Measurements from ENCODE around the gene THBS1.

THBS1 gene

DNA sequence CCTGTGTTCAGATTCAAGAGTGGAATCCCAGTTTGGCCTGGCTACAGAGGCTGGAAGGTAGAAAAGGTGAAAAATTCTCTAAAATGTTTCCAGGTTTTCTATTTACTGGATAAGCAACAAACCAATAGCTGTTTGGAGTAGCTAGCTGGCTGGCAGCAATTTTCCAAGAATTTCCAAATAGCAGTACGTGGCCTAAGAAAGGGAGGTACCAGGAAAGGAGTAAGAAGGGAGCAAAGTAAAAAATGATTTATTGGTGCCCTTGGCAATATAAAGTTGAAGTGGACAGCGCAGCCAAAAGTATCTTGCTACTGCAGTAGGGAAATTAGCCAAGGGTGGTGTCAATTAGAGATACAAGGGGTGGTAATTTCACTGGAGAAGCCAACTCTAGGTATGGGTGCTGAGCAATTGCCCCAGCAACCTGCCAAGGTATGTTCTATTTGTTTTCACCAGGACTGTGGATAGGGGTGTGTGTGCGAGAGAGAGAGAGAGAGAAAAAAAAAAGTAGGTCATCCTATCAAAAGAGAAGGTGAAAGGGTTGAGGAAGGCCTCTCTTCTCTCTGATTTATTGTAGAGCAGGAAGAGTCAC is 40.8 kb upstream of the THBS1 start:
- no peak overlapping the region for H3K4me3 ChIP-seq (replicated peaks; ENCODE audit: low read depth, low read length)
- no peaks in the 10 kb centered on the region for H3K27me3 ChIP-seq (replicated peaks; ENCODE audit: control insufficient read depth, insufficient read depth, low read length)
- H3K36me3 ChIP-seq (ENCODE audit: control insufficient read depth, insufficient read depth, low read length), result no peaks in the 10 kb centered on the region
- no peak for DNase-seq (ENCODE audit: extremely low read depth, insufficient read length)
- TF ChIP-seq, protein P1, sequence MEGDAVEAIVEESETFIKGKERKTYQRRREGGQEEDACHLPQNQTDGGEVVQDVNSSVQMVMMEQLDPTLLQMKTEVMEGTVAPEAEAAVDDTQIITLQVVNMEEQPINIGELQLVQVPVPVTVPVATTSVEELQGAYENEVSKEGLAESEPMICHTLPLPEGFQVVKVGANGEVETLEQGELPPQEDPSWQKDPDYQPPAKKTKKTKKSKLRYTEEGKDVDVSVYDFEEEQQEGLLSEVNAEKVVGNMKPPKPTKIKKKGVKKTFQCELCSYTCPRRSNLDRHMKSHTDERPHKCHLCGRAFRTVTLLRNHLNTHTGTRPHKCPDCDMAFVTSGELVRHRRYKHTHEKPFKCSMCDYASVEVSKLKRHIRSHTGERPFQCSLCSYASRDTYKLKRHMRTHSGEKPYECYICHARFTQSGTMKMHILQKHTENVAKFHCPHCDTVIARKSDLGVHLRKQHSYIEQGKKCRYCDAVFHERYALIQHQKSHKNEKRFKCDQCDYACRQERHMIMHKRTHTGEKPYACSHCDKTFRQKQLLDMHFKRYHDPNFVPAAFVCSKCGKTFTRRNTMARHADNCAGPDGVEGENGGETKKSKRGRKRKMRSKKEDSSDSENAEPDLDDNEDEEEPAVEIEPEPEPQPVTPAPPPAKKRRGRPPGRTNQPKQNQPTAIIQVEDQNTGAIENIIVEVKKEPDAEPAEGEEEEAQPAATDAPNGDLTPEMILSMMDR (IDR thresholded peaks at IDR 0.05; ENCODE audit: insufficient read depth, low read length, poor library complexity, severe bottlenecking), result no peak

DNA sequence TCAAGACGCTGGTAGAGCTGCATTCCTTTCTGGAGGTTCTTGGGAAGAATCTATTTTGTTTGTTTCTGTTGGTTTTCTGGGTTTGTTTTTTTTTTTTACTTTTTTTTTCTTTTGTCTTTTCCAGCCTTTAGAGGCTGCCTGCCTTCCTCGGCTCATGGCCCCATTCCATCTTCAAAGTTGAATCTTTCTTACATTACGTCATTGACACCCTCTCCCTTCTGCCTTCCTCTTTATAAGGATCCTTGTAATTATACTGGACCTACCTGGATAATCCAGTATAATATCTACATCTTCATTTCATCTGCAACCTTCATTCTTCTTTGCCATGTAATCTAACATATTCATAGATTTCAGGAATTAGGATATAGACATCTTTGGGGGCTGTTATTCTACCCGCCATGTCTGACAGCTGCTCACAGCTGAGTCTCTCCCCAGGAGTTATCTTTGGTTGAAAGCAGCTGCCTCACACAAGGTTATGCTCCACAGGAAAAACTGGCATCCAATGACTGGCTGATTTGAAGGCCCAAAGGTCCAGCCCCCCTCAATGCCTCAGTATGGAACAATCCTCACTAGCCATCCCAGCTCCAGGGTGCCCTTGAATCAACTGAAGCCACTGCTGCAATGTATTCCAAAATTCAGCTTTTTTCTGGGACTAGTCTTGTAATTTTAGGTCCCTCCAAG is 38.4 kb upstream of the THBS1 start:
- Histone ChIP-seq H3K27me3 (replicated peaks; ENCODE audit: control insufficient read depth, insufficient read depth, low read length) (no peaks in the 10 kb centered on the region), H3K4me3 (replicated peaks; ENCODE audit: low read depth, low read length) (no peak overlapping the region), H3K36me3 (ENCODE audit: control insufficient read depth, insufficient read depth, low read length) (no peaks in the 10 kb centered on the region)
- TF ChIP-seq, protein P1 (IDR thresholded peaks at IDR 0.05; ENCODE audit: insufficient read depth, low read length, poor library complexity, severe bottlenecking), result no peak
- no peak for DNase-seq (ENCODE audit: extremely low read depth, insufficient read length)

DNA sequence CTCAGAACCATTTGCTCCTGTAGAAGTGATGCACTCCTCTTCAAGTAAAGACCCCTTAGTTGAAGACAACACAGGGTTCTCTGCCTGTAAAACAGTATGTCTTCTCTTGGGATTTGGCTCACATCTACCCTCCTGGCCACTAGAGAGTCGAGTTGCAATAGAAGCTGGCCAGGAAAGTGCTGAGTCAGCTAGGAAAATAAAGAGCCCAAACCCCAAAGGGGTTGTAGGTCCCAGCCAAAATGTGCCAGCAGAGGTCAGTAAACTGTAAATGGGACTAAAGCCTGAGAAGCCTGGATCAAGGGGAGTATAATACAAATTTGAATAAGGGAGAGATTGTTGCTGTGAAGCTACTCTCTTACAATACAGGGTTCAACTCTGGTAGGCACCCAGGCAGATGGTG is 37.2 kb upstream of the THBS1 start:
- Histone ChIP-seq H3K27me3 (replicated peaks; ENCODE audit: control insufficient read depth, insufficient read depth, low read length) (no peaks in the 10 kb centered on the region), H3K36me3 (ENCODE audit: control insufficient read depth, insufficient read depth, low read length) (no peaks in the 10 kb centered on the region), H3K4me3 (replicated peaks; ENCODE audit: low read depth, low read length) (no peak overlapping the region)
- TF ChIP-seq, protein P1 (IDR thresholded peaks at IDR 0.05; ENCODE audit: insufficient read depth, low read length, poor library complexity, severe bottlenecking), result no peak
- DNase-seq (ENCODE audit: extremely low read depth, insufficient read length), result no peak

DNA sequence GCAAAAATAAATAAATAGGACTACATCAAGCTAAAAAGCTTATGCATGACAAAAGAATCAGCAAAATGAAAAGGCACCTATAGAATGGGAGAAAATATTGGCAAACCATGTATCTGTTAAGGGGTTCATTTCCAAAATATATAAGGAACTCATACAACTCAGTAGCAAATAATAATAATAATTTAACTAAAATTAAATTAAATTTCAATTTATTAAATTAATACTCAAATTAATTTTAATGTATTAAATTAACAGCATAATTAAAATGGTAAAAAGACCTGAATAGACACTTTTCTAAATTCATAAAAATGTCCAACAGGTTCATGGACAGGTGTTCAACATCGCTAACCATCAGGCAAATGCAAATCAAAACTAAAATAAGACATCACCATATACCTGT is 34.0 kb upstream of the THBS1 start:
- DNase-seq (ENCODE audit: extremely low read depth, insufficient read length), result no peak
- no peak overlapping the region for H3K4me3 ChIP-seq (replicated peaks; ENCODE audit: low read depth, low read length)
- no peaks in the 10 kb centered on the region for H3K27me3 ChIP-seq (replicated peaks; ENCODE audit: control insufficient read depth, insufficient read depth, low read length)
- TF ChIP-seq, protein P1 (IDR thresholded peaks at IDR 0.05; ENCODE audit: insufficient read depth, low read length, poor library complexity, severe bottlenecking), result no peak
- no peaks in the 10 kb centered on the region for H3K36me3 ChIP-seq (ENCODE audit: control insufficient read depth, insufficient read depth, low read length)

DNA sequence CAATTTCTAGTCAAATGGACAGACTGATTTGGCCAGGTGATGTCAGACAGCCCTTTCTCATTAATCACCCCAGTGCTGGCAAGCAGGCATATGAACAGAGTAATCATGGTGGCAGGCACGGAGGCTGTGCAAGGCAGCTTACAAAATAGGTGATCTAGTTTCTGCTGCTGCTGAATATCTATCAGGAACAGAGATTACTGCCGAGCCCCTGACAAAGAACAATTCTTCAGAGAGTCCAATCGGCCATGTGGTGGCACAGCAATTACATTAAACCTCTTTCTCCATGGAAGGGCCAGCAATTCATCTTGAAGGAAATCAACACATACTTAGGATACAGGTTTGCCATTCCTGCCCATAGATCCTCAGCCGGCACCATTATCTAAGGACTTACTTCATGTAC is 32.3 kb upstream of the THBS1 start:
- Histone ChIP-seq H3K36me3 (ENCODE audit: control insufficient read depth, insufficient read depth, low read length) (no peaks in the 10 kb centered on the region), H3K27me3 (replicated peaks; ENCODE audit: control insufficient read depth, insufficient read depth, low read length) (no peaks in the 10 kb centered on the region), H3K4me3 (replicated peaks; ENCODE audit: low read depth, low read length) (no peak overlapping the region)
- TF ChIP-seq, protein P1 (IDR thresholded peaks at IDR 0.05; ENCODE audit: insufficient read depth, low read length, poor library complexity, severe bottlenecking), result no peak
- no peak for DNase-seq (ENCODE audit: extremely low read depth, insufficient read length)

Measured in GM06990 (cell line).